ENCODE data around the gene NRSN2.

GRCh38 chr20:370977-371754 is 24.3 kb downstream of the NRSN2 start:
- TF ChIP-seq, protein P1, sequence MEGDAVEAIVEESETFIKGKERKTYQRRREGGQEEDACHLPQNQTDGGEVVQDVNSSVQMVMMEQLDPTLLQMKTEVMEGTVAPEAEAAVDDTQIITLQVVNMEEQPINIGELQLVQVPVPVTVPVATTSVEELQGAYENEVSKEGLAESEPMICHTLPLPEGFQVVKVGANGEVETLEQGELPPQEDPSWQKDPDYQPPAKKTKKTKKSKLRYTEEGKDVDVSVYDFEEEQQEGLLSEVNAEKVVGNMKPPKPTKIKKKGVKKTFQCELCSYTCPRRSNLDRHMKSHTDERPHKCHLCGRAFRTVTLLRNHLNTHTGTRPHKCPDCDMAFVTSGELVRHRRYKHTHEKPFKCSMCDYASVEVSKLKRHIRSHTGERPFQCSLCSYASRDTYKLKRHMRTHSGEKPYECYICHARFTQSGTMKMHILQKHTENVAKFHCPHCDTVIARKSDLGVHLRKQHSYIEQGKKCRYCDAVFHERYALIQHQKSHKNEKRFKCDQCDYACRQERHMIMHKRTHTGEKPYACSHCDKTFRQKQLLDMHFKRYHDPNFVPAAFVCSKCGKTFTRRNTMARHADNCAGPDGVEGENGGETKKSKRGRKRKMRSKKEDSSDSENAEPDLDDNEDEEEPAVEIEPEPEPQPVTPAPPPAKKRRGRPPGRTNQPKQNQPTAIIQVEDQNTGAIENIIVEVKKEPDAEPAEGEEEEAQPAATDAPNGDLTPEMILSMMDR (IDR thresholded peaks at IDR 0.05) = no peak
- TF ChIP-seq POLR2A (IDR thresholded peaks at IDR 0.05) (no peak), POLR2AphosphoS5 (IDR thresholded peaks at IDR 0.05; ENCODE audit: insufficient read depth in 1 of 2, low read depth in 1 of 2) (no peak)
